Measurements from ENCODE around the gene HTR5A.

DNA sequence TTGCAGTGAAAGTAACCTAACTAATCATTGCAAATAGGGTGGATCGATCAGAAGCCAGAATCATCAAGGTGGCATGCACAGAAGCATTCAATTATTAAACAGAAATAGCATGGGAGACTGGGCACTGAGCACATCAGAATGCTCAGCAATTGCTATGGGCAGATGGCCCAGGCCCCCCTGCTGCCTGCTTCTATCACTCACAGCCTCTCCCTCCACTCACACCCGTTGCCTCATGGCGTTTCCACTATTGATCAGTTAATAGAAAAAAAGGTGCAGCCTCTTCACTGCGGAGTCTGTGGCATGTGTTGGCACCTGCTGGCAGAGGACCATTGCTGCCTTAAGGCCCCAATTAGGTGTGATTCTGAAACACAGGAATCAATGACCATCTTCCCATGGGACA, 11.2 kb upstream of the HTR5A start:
- TF ChIP-seq, protein P1, sequence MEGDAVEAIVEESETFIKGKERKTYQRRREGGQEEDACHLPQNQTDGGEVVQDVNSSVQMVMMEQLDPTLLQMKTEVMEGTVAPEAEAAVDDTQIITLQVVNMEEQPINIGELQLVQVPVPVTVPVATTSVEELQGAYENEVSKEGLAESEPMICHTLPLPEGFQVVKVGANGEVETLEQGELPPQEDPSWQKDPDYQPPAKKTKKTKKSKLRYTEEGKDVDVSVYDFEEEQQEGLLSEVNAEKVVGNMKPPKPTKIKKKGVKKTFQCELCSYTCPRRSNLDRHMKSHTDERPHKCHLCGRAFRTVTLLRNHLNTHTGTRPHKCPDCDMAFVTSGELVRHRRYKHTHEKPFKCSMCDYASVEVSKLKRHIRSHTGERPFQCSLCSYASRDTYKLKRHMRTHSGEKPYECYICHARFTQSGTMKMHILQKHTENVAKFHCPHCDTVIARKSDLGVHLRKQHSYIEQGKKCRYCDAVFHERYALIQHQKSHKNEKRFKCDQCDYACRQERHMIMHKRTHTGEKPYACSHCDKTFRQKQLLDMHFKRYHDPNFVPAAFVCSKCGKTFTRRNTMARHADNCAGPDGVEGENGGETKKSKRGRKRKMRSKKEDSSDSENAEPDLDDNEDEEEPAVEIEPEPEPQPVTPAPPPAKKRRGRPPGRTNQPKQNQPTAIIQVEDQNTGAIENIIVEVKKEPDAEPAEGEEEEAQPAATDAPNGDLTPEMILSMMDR (IDR thresholded peaks at IDR 0.05) = no peak
- TF ChIP-seq POLR2A (IDR thresholded peaks at IDR 0.05) = no peak

All from Peyer's patch (tissue), 4 donors.